Retina (tissue), 1 donor: ENCODE data around the gene BCORL1.

Experiments
- DNase-seq: peaks from one replicate; pipeline ENCODE4 v3.0.0-alpha.2; 2016

The BCORL1 gene

DNA sequence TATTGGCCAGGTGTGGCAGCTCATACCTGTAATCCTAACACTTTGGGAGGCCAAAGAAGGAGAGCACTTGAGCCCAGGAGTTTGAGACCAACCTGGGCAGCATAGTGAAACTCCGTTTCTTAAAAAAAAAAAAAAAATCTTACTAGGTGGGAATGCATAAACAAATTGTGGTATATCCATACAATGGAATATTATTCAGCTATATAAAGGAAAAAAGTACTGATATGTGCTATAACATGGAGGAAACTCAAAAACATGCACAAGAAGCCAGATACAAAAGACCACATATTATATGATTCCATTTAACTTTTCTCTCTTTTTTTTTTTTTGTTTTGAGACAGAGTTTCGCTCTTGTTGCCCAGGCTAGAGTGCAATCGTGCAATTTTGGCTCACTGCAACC, 13.5 kb upstream of the BCORL1 start:
- no peak for DNase-seq

GRCh38 chrX:129976441-129976840, 6.0 kb upstream of the BCORL1 start:
- no peak for DNase-seq

DNA sequence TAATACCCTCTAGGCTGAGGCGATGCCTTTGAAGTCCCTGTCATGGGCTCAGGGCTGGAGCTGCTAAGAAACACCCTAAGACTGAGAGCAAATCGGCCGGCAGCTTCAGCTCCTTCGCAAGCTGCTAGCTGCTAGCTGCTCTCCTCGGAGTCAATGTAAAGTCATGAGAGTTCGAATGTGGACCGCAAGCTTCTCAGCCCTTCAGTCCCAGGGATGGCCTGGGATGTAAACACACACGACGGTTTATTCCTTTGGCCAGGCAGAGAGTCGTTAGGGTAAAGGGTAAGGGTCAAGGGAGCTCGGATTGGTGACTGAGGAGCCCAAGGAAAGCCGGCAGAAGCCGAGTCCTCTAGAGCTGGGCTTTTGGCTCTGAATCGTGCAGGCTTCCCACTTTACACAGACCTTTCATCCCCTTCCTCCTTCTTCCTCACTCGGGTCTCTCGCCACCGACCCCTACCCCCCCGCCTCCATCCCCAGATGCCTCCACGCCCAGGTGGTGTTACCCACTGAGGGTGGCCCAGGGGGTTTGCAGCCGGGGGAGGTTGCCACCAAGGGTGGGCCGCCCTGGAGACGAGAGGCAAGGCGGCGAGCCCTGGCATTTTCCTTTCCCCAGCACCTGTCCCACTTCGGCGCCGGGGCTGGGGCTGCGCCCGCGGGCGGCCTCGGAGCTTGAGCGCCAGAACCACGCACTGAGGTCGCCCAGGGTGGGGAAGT, 3.1 kb upstream of the BCORL1 start:
- DNase-seq: peak; percentile 15

DNA sequence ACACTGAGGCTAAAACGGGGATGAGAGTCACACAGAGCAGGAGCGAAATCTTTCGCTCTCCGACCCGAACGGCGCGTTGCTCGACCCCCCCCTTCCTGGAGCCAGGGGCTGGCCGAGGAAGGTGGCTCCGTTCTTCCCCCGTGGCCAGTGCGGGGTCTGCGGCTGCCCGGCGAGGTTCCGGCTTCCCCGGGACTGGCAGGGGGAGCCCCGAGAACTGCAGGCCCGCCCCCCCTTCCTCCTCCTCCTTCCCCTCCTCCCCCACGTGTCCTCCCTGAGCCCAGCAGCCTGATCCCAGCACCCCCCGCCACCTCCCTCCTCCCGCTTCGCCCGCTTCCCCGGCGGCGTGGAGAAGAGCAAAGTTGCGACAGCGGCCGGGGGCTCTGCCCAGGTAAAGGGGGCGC, 2.4 kb upstream of the BCORL1 start:
- DNase-seq: peak; percentile 7

- peak; percentile 30 for DNase-seq
Observed at GRCh38 chrX:129980540-129981199, 1.8 kb upstream of the BCORL1 start.

GRCh38 chrX:129981200-129981553, 1.3 kb upstream of the BCORL1 start:
- DNase-seq: no peak

DNA sequence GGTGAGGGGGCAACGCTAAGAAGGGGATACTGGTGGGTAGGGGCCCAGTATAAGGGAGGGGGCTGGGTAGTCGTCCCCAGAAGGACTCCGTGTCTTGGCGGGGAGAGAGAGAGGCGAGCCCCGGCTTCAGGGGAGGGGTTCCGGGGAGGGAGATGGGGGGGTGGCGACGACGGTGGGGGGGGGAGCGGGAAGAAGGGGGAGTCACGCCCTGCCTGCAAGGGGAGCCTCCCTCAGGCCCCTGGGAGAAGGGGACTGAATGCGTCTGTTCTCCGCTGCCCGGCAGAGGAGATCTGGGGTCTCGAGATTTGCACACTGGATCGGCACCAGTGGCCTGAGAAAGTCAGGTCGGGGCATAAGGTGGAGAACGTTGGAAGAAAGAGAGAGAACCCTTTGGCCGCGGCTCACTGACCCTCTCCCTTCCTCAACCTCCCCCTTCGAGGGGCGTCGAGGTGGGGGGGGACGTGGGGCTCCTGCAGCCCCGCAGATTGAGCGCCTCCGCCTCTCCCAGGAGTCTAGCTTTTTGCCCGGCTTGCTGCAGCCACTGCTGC, 609 bp upstream of the BCORL1 start:
- no peak for DNase-seq

- peak; percentile 61 for DNase-seq
Observed at GRCh38 chrX:129983575-129984110, 1.2 kb downstream of the BCORL1 start.

DNA sequence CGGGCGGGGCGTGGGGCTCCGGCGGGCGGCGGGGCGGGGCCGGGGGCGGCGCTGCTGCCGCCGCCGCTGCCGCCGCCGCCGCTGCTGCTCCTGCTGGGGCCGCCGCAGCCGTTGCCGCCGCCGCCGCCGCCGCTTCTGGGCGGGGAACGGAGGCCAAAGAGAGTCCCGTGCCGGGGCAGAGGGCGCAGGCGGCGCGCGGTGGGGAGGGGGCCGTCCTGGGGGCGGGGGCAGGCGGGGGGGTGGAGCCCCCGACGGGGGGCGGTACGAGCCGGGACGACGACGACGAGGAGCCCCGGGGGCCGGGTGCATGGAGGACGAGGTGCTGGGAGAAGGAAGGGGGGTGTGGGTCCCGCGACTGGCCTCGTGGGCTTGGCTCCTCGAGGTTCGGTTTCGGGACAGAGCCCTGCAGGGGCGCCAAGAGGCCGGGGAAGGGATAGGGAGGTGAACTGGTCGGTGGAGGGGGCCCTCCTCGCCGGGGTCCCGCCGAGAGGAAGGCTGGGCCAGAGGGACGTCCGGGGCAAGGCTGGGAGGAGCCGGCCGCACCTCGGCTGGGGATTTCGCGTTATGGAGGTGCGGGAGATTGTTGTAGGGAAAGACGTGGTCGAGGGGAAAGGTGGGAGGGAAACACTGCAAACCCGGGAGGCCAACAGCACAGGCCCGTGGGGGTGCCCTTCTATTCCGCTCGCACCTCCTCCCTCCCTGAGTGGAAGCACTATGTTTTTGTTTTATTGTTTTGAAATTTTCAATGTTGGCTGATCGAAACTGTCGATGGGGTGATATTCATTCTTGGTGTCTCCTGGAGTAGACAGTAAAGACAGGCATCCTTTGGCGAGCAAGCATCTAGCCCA, 1.9 kb downstream of the BCORL1 start:
- peak; percentile 48 for DNase-seq

- no peak for DNase-seq
Observed at GRCh38 chrX:129987871-129988270, 5.4 kb downstream of the BCORL1 start.

DNA sequence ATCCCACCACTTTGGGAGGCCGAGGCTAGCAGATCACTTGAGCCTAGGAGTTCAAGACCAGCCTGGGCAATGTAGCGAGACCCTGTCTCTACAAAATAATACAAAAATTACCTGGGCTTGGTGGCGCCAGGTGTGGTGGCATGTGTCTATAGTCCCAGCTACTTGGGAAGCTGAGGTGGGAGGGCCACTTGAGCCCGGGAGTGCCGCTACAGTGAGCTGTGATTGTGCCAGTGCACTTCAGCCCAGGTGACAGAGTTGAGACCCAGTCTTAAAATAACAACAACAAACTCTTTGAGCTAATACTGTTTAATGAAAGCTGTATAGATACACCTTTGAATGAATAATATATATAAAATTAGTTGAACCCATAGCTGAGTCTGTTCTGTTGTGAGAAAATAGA, 9.7 kb downstream of the BCORL1 start:
- DNase-seq: no peak

GRCh38 chrX:129996120-129996519, 13.7 kb downstream of the BCORL1 start:
- no peak for DNase-seq

GRCh38 chrX:129997086-129997485, 14.7 kb downstream of the BCORL1 start:
- DNase-seq: no peak

DNA sequence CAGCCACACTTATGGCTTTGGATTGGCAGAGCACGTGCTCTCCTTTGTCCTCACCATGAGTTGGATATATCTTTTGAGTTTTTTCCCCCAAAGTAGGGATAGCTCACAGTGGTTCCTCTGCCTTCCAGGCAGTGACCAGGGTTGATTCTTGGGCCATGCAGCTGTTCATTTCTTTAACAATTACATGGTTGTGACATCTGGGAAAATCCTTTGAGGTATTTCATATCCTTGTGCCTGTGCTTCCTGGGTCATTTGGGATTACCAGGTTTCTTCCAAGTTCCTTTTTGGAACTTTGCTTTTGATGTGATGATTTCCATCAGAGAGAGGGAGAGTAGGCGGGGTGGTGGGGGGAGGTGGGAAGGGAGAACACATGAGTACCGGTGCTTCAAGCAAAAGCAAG, 15.6 kb downstream of the BCORL1 start:
- no peak for DNase-seq

GRCh38 chrX:130001893-130002292, 19.5 kb downstream of the BCORL1 start:
- DNase-seq: no peak

DNA sequence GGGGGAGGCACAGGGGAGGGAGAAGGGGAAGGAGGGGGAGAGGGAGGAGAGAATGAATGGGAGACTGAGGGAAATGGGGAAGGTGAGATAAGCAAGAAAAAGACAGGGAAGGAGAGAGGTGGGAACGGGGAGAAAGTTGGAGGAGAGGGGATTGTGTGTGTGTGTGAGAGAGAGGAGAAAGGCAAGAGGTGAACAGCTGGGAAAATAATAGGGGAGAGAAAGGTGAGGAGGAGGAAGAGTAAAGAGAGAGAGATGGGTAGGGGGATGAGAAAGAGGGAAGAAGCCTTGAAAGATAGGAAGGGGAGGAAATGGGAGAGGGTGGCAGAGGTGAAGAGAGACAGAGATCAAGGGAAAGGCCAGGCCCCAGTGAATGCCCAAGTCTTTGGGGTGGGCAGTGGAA, 20.1 kb downstream of the BCORL1 start:
- no peak for DNase-seq

GRCh38 chrX:130005089-130005807, 22.8 kb downstream of the BCORL1 start:
- DNase-seq: no peak

GRCh38 chrX:130009658-130010223, 27.3 kb downstream of the BCORL1 start:
- no peak for DNase-seq

GRCh38 chrX:130012683-130013082, 30.2 kb downstream of the BCORL1 start:
- no peak for DNase-seq

DNA sequence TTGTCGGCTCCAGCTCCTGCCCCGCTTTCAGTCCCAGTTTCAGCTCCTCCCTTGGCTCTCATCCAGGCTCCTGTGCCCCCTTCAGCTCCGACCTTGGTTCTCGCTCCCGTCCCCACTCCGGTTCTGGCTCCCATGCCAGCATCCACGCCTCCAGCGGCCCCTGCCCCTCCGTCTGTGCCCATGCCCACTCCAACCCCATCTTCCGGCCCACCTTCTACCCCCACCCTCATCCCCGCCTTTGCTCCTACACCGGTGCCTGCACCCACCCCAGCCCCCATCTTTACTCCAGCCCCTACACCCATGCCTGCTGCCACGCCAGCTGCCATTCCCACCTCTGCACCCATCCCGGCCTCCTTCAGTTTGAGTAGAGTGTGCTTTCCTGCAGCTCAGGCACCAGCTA, 31.2 kb downstream of the BCORL1 start:
- no peak for DNase-seq

DNA sequence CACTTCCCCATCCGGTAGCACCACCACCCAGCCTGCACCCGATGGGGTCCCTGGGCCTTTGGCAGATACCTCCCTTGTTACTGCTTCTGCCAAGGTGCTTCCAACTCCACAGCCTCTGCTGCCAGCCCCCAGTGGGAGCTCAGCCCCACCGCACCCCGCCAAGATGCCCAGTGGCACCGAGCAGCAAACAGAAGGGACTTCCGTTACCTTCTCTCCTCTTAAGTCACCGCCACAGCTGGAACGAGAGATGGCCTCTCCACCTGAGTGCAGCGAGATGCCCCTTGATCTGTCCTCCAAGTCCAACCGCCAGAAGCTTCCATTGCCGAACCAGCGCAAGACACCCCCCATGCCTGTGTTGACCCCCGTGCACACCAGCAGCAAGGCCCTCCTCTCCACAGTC, 31.9 kb downstream of the BCORL1 start:
- DNase-seq: no peak

GRCh38 chrX:130014770-130015169, 32.3 kb downstream of the BCORL1 start:
- DNase-seq: no peak
